GM19455 (cell line): Measurements from ENCODE around the gene FGF22.
"Not testable (repeated sequence)": the region's sequence is repeated elsewhere in the genome, so short reads cannot be mapped to it uniquely, and the experiment has no call there.

Source experiments
- ATAC-seq: cut with Tn5 transposase; IDR thresholded peaks from one replicate; pipeline ENCODE4 v1.9.1; 2021; ENCODE audit not compliant: unreplicated experiment

FGF22 gene

DNA sequence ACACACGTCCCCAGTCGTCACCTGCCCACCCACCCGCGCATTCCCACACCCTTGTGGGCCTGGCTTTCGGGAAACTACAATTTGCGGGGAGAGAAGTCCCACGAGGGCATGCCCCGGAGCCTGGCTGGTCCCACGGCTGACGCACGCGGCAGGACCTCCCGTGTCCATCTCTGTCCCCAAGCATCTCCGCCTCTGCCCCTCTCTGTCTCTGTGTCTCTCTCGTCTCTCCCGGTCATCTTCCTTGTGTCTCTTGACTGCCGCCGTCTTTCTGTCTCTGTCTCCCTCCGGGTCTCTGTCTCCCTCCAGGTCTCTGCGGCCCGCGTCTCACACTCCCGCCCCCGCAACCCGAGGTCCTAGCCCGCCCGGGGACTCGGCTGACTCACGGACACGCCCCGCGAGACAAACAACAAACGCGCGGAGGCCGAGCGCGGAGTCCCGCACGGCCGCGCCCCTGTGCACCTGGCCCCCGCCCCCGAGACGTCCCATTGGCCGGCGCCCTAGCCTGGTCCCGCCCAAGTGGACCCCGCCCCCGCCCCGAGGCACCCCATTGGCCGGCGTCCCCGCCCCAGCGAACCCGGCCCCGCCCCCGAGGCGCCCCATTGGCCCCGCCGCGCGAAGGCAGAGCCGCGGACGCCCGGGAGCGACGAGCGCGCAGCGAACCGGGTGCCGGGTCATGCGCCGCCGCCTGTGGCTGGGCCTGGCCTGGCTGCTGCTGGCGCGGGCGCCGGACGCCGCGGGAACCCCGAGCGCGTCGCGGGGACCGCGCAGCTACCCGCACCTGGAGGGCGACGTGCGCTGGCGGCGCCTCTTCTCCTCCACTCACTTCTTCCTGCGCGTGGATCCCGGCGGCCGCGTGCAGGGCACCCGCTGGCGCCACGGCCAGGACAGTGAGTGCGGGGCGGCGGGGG is at the start of gene FGF22:
TSS of gene FGF22 (plus strand) at position 627 of the 908 bp plus-strand sequence. CDS start at position 674, 47 bp downstream.
- peak; percentile 53 for ATAC-seq

DNA sequence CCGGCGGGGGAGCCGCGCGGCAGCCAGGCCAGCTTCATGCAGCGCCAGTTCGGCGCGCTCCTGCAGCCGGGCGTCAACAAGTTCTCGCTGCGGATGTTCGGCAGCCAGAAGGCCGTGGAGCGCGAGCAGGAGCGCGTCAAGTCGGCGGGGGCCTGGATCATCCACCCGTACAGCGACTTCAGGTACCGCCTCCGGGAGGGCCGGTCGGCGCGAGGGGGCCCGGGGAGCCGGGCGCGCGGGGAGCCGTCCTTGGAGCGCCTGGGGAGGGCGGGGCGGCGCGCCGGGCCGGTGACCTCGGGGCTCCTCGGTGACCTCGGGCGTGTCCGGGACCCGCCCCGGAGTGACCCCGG is 49.3 kb upstream of the FGF22 start:
- no peak for ATAC-seq

DNA sequence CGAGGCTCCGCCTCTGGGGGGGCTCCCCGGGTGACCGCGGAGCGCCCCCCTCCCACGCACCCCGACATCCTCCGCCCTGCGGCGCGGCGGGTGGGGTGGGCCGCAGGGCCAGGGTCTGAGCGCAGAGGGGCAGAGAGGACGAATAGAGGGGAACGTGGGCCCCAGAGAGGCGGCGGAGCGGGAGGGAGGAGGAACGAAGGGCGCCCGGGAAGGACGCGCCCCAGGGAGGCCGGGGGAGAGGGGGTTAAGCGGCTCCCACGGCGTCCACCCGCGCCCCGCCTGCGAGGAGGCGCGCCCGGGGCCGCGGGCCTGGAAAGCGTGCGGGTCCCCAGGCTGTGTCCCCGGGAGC is 49.0 kb upstream of the FGF22 start:
- ATAC-seq = no peak

DNA sequence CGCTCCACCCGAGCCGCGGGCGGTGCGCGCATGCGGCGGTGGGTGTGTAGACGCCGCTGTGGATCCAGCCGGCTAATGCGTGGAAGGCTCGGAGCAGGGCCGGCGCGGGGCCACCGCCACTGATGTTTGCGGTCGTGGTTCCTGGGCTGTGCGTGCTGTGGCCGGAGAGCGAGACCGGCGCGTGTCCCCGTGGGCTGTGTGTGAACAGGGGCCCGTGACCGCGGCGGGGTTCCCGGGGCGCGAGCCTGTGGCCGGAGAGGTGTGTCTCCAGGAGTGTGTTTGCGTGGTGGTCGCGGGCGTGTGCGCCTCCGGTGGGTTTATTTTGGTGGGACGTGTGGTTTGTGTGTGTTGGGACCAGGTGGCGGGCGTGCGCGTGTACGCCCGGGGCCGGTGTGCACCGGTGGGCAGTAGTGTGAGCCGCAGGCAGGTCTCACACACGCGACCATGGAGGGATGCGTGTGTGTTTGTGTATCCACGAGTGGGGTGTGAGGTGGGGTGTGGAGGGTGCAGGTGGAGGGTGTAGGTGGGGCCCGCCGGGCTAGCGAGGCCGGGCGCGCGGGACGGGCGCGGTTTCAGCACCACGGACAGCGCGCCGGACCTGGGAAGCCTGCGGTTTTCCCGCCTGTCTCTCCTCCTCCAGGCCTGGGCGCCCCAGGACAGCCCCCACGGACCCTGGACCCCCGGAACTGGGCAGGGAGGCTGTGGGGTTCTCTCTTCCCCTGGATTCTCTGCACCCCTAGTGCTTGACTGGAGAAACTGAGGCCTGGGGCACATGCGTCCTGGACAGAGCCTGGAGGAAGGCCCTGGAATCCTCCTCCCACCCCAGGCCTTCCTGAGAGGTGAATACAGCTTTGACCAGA is 48.4 kb upstream of the FGF22 start:
- ATAC-seq = no peak

DNA sequence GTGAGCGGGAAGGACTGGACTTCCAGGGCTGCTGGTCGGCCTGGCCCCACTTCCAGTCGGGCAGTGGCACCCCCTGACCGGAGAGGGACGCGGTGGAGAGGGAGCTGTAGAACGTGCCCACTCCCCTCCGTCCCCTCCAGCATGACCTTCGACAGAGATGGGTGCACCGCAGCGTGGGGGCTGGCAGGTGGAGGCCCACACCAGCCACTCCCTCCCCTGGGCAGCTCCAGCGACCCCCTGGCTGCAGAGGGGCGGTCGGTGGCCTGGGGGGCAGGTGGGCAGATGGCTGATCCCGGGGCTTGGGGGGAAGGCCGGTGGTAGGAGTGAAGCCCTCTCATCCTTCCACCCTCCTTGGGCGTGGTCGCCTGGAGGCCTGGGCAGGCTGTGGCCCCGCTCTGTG is 47.6 kb upstream of the FGF22 start:
- no peak for ATAC-seq

DNA sequence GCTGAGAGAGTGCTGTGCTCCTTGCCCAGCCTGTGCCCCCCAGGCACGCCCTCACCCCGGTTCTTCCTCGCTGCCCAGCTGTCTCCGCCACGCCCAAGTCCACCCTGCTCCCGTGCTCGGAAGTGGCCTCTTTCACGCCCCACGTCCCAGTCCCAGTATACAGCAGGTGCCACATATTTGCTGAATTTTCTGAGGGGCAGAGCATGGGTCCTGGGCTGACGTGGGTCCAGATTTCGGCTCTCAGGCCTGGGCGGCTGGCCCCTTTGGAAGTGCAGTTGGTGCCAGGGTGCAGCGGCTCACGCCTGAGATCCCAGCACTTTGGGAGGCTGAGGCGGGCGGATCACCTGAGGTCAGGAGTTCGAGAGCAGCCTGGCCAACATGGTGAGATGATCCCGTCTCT is 46.6 kb upstream of the FGF22 start:
- no peak for ATAC-seq

DNA sequence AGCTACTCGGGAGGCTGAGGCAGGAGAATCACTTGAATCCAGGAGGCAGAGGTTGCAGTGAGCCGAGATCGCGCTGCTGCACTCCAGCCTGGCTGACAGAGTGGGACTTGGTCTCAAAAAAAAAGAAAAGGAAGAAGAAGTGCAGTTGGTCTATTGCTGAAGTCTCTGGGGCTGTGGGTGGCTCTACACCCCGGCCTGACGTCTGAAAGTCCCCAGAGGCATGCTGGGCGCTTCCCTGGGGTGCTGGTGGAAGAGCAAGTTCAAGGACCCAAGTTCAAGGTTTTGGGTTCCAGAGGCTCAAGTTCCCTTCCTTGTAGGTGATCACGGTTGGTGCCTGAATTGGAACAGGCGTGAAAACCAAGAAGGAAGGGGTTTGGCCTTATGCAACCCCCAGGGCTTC is 46.2 kb upstream of the FGF22 start:
- ATAC-seq = no peak

DNA sequence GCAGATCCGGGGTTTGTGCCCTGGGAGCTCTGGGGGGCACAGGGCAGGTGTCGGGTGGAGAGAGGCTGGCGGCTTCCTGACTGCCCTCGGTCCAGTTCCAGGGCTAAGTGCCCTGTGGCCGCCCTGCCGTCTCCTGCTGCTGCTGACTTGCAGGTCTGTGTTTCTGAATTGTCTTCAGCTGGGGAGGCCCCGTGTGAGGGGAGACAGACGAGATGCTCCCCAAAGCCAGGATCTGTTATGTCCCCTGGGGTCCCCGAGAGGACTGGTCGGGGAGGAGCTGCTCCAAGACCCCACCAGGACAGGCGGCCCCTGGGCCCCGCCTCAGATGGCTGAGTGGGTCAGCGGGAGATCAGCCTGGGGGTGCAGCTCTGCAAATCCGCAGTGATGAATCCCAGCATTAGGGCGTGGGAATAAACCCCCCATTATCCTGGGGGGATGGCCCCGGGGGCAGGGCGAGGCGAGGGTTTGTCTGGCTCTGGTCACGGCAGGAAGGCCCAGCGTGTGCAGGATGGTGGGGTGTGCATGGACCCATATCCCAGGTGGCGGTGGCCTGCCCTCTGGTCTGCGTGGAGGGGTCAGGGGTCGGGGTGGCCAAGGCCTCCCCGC is 45.3 kb upstream of the FGF22 start:
- no peak for ATAC-seq

DNA sequence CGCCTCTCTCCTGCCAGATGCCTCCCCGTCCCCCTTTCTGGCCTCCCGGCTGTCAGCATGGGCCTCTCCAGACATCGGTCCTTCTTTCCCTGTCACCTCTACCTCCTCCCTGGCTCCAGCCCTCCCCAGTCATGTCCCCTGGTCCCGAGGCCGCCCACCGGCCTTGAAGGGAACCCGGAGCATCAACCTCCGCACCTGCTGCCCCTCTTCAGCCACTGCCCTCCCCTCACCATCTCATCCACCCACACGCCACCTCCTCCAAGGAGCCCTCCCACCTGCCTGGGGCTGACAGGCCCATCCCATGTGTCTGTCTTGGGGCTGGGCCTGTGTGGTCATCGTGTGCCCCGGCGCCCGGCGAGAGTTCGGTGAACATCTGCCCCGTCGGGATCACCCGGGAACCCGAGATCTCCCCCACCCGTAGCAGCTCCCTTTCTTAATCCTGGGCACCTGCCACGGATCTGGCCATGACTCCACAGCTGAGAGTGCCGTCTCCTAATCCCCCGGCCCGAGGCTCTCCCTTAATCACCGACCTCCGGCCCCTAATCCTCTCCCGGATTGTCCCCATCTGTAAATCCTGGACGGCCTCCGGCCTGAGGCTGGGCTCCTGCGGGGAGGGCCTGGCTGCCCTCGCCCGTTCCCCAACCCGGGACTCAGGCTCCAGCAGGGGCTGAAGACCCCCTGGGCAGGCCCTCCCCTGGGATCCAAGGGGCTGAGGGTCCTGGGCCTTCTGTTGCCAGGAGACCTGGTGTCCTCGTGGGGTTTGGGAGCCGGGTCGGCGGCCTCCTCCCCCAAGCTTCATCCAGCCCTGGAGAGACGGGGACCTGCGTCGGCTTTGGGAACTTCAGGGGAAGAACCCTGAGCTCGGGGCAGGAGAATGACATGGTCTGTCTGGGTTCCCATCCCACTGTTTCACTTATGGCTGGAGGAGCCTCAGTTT is 44.1 kb upstream of the FGF22 start:
- no peak for ATAC-seq

DNA sequence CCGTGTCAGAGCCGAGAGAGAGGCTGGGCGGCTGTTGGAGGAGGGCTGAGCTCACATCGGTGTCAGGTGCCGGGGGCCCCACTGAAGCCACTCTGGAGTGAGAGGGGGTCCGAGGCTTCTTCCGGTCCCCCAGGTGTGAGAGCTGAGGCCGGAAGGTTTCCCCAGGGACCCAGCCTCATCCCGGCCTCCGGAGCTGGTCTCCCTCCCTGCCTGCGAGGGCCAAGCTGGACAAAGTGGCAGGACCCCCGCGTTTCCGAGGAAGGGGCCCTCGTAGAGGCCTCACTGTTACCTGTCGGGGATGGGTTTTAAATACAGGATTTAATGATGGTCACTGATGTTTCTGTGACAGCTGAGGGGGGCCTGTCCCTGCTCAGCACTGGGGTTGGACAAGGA is 43.4 kb upstream of the FGF22 start:
- no peak for ATAC-seq

DNA sequence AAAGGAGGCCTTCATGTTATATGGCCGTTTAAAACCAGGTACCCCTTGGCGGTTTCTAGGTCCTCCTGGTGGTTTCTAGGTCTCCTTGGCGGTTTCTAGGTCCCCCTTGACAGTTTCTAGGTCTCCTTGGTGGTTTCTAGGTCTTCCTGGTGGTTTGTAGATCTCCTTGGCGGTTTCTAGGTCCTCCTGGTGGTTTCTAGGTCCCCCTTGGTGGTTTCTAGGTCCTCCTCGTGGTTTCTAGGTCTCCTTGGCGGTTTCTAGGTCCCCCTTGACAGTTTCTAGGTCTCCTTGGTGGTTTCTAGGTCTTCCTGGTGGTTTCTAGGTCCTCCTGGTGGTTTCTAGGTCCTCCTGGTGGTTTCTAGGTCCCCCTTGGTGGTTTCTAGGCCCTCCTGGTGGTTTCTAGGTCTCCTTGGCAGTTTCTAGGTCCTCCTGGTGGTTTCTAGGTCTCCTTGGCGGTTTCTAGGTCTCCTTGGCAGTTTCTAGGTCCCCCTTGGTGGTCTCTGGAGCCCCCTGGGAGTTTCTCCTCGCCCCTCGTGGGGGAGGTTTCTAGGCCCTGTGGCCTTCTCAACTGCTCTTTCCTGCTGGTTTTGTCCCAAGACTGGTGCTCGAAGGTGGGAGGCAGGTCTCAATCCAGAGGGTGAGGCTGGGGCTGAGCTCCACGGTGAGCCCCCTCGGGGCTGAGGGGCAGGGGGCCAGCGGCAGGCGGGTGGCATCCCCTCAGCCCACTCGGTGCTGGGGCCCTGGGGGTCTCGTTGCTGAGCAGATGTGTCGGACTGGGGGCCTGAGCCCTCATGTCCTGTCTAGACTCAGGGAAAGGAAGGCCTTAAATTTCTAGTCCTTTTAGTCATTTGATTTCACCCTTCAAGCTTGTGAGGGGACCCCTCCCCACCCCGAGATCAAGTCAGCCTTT is 42.0 kb upstream of the FGF22 start:
- no peak for ATAC-seq

DNA sequence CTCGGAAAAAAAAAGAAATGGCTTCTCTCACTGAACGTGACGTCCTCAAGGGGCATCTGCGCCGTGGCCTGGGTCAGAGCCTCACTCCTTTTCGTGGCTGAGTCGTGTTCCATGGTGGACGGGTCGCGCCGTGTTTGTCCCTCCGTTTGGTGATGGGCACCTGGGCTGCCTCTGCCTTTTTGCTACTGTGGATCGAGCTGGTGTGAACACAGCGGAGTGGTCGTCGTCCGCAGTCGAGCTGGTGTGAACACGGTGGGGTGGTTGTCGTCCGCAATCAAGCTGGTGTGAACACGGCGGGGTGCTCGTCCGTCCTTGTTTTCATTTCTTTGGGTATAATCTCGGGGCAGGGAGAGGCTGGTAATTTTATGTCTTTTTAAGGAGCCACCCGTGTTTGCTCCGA is 38.4 kb upstream of the FGF22 start:
- ATAC-seq = no peak

DNA sequence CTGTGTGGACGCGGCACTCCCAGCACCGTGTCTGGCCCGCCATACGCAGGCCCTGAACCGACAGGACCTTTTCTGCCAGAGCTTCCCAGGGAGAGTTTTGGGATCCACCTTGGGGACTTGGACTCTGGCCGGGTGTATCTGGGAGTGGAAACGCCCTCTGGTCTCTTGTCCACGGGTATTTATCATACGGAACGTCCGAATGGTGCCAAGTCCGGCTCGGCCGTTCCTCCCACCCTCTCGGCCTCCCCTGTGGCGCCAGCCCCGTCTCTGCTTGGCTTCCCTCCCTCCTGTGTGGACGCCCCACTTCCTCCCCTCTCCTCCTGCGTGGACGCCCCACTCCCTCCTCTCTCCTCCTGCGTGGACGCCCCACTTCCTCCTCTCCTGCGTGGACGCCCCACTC is 37.9 kb upstream of the FGF22 start:
- ATAC-seq = no peak

DNA sequence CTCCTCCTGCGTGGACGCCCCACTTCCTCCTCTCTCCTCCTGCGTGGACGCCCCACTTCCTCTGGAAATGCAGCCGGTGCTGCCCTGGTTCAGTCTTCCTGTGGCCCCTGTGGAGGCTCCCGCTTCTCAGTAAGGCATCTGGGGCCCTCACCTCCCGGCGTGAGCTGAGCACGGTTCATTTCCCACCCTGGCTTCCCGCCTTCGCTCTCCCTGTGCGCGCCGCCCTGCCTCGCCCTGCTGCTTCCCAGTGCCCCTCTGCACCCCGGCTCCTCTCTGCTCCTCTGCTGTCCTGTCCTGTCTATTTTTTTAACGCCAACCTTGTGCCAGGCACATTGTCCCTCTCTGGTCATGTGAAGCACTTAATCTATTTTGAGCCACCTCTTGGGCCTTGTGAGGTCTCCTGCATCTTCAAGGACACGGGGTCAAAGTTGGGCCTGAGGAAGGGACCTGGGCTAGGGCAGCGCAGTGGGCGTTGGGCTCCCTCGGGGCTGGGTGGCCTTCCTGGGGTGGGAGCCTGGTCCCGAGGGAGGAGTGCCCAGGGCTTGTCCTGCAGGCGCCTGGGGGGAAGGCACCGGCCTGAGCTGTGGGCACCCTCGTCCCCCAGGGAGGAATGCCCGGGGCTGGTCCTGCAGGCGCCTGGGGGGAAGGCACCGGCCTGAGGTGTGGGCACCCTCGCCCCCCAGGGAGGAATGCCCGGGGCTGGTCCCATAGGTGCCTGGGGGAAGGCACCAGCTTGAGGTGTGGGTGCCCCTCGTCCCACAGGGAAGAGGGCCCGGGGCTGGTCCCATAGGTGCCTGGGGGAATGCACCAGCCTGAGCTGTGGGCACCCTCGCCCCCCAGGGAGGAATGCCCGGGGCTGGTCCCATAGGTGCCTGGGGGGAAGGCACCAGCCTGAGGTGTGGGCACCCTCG is 37.0 kb upstream of the FGF22 start:
- no peak for ATAC-seq

DNA sequence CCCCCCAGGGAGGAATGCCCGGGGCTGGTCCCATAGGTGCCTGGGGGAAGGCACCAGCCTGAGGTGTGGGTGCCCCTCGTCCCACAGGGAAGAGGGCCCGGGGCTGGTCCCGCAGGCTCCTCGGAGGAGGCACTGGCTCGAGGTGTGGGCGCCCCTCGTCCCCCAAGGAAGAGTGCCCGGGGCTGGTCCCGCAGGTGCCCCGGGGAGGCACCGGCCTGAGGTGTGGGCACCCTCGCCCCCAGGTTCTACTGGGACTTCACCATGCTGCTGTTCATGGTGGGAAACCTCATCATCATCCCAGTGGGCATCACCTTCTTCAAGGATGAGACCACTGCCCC is 36.4 kb upstream of the FGF22 start:
- ATAC-seq = not testable (repeated sequence)

DNA sequence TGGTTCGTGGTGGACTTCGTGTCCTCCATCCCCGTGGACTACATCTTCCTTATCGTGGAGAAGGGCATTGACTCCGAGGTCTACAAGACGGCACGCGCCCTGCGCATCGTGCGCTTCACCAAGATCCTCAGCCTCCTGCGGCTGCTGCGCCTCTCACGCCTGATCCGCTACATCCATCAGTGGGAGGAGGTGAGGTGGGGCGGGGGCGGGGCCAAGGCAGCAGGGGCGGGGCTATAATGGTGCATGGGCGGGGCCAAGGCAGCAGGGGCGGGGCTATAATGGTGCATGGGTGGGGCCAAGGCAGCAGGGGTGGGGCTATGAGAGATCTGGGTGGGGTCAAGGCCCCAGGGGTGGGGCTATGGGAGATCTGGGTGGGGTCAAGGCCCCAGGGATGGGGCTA is 35.9 kb upstream of the FGF22 start:
- not testable (repeated sequence) for ATAC-seq

DNA sequence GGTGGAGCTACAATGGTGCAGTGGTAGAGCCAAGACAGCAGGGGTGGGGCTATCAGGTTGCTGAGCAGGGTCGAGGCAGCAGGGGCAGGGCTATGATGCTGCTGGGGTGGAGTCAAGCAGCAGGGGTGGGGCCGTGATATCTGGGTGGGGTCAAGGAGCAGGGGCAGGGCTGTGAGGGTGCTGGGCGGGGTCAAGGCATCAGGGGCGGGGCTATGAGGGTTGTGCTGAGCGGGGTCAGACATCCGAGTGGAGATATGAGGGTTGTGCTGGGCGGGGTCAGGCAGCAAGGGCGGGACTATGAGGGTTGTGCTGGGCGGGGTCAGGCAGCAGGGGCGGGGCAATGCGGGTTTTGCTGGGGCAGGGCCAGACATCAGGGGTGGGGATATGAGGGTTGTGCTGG is 35.3 kb upstream of the FGF22 start:
- no peak for ATAC-seq

DNA sequence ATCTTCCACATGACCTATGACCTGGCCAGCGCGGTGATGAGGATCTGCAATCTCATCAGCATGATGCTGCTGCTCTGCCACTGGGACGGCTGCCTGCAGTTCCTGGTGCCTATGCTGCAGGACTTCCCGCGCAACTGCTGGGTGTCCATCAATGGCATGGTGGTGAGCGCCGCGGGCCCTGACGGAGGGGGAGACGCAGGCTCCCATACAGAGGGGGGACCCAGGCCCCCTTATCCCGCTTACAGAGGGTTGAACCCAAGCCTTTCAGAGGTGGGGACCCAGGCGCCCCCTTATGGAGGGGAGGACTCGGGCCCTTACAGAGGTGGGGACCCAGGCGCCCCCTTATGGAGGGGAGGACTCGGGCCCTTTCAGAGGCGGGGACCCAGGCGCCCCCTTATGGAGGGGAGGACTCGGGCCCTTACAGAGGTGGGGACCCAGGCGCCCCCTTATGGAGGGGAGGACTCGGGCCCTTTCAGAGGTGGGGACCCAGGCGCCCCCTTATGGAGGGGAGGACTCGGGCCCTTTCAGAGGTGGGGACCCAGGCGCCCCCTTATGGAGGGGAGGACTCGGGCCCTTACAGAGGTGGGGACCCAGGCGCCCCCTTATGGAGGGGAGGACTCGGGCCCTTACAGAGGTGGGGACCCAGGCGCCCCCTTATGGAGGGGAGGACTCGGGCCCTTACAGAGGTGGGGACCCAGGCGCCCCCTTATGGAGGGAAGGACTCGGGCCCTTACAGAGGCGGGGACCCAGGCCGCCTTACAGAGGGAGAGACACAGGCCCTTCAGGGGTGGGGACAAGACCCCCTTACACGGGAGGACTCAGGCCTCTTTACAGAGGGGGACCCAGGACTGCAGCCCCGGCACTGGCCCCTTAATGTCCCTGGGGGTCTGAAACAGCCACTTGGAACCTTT is 34.4 kb upstream of the FGF22 start:
- not testable (repeated sequence) for ATAC-seq
